Measurements from ENCODE around the gene TRIM46.

Gene TRIM46

GRCh38 chr1:155174324-155175280 lies 953 bp downstream of the TRIM46 start:
- no peak for DNase-seq

- no peak for DNase-seq
Measured at GRCh38 chr1:155175281-155175926, 1.8 kb downstream of the TRIM46 start.

- no peak for DNase-seq
Measured at GRCh38 chr1:155175927-155176371, 2.3 kb downstream of the TRIM46 start.

DNA sequence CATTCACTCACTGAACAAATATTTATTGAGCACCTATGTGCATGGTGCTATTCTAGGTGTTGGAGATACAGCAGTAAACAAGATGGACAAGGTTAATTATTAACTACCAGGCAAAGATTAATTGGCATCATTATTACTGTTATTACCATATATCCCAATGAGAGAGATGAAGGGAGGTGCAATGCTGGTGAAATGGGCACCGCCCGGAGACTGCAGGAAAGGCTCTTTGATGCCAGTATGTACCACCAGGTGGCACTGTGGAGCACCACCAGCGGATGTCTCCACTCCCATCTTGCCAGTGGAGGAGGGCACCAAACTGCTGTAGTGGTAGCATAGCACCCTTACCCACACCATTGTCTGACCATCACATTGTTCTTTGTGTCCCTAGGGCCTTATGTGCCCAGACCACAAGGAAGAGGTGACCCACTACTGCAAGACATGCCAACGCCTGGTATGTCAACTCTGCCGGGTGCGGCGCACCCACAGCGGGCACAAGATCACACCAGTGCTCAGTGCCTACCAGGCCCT lies 3.0 kb downstream of the TRIM46 start:
- DNase-seq: no peak

DNA sequence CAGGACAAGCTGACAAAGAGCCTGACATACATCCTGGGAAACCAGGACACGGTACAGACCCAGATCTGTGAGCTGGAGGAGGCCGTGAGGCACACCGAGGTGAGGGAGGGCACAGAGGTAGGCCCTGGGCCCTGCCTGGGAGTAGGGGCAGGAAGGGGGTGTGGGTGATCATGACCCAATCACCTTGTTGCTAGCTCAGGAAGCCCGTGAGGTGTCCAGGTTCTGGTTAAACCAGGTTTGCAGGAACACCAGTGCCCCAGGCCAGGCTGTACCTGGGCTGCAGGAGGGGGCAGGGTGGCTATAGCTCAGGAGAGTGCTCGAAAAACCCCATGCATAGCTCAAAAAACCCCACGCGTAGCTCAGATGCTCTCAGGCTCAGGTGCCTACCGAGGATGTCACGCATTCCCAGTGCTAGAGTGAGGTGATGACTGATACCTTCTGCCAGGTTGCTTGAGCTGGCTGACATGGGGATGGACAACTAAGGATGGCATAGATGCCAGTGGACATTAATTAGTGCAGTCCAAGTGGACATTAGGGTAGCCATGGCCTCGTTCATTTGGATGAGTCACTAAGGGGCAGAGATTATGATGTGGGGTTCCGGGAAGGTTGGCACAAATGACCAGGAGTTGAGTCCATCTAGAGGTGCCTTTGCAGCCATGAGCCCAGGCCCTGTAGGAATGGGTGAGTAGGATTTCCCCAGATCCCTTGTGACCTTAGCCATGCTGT lies 3.7 kb downstream of the TRIM46 start:
- DNase-seq: no peak

DNA sequence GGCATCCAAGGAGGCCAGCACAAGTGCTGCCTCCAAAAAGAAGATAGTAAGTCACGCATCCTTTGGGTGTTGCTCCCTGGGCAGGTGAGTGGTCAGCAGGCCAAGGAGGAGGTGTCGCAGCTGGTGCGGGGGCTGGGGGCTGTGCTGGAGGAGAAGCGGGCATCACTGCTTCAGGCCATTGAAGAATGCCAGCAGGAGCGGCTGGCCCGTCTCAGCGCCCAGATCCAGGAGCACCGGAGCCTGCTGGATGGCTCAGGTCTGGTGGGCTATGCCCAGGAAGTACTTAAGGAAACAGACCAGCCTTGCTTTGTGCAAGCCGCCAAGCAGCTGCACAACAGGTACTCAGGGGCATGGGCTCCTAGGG lies 4.3 kb downstream of the TRIM46 start:
- DNase-seq: no peak

DNA sequence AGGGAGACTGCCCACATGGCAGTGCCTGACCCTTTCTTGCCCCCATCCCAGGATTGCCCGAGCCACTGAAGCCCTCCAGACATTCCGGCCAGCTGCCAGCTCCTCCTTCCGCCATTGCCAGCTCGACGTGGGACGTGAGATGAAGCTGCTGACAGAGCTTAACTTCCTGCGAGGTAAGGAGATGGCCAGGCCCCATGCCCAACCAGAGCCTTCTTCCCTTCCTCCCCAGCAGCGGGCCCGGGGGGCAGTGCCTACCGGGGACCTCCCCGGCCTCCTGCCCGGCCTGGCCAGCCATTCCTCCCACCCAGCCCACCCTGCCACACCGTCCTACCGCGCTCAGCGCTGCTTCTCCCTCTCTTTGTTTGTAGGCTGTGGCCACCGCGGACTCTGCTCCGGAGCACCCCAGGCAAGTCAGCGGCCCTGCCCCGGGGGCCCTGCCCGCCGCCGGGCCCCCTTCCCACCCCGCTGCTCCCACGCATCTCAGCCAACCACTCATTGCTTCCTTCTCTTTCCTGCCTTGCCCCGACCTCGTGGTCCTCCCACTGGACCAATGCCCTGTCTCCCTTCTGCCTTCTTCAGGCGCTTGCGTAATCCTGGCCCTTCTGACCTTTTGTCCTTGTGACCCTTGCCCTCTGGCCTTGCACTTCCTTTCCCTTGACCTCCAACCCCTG lies 4.9 kb downstream of the TRIM46 start:
- DNase-seq: no peak

DNA sequence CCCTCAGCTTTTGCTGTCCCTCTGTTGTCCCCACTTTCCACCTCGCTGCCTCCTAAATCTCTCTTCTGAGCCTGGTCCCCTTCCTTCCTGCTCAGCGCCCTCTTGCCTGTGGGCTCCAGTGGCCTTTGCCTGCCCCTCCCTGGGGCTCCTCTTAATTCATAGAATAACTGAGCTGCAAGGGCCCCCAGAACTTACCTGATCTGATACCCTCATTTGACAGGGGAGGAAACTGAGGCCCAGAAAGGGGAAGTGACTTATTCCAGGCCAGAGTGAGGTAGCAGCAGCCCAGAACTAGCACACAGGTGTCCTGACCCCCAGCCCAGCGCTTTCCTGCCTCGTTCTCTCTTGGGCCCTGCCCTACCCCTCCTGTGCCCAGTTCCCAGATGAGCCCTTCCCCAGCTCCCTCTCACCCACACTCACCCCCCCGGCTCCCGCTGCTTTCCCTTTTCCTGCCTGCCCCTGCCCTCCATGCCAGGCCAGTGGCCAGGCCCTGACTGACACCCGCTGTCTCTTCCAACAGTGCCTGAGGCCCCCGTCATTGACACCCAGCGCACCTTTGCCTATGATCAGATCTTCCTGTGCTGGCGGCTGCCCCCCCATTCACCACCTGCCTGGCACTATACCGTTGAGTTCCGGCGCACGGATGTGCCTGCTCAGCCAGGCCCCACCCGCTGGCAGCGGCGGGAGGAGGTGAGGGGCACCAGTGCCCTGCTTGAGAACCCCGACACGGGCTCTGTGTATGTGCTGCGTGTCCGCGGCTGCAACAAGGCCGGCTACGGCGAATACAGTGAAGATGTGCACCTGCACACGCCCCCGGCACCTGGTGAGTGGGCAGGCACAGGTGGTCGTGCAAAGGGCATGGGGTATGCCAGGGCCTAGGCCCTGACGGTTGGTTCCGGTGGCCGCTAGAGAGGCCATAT lies 5.7 kb downstream of the TRIM46 start:
- DNase-seq: no peak

- DNase-seq: no peak
Measured at GRCh38 chr1:155181371-155182051, 7.9 kb downstream of the TRIM46 start.

DNA sequence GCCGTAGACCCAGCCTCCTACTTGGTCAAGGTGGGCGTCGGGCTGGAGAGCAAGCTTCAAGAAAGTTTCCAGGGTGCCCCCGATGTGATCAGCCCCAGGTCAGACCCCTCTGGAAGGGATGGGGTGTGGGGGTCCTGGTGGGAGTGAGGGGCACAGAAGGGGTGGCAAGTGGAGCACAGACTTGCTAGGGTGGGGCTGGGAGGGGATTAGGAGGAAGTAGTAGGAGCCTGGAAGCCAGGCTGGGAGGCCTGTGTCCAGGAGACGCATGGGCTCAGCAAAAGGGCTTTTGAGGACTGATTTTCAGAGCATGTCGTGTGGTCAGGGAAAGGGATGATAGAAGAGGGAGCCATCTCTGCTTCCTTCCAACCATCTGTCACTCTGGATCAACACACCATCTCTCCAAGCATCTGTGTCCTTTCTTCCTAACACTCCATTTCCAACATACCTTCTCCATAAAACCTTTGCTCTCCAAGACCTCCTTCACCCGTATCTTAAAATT lies 8.5 kb downstream of the TRIM46 start:
- DNase-seq: no peak

- DNase-seq: no peak
Measured at GRCh38 chr1:155183775-155184221, 10.1 kb downstream of the TRIM46 start.

GRCh38 chr1:155184351-155184811 lies 10.7 kb downstream of the TRIM46 start:
- DNase-seq: no peak

DNA sequence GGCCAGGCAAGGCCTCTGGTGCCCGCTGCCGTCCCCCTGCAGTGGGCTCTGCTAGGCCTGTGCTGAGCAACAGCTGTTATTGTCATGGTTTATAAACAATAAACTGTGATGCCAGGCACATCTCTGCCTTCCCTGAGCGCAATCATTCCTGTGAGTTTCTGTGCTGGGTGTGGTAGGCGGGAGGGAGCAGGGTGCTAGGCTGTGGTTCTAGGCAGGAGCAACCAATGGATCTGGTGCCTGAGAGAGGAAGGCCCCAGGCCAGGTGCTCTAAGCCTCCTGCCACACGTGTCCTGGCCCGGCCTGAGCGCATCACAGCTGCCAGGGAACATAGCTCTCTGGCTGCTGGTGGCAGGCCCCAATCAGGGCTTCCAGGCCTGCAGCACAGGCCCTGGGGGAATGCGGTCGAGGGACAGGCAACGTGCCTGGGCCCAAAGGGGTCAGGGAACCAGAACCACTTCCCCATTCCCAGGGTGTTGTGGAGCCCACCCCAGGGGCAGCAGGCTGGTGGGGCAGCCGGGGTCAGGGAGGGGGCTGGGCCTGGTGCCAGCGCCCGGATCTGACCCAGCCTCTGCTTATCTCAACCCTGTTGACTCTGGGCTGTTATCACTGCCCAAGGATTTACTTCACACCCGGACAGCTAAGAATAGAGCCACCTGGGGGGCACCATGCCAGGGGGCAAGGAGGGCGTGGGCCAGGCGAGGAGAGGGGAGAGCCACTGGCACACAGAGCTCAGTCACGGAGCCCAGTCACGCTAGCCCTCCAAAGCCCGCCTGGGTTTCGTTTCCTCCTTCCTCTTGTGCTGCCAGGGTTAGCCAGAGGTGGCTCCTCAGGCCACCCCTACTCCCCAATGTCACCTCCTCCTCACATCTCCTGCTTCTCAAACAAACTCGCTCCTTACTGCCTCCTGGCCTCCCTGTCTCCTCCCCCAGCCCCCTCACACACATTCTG lies 11.5 kb downstream of the TRIM46 start:
- no peak for DNase-seq

DNA sequence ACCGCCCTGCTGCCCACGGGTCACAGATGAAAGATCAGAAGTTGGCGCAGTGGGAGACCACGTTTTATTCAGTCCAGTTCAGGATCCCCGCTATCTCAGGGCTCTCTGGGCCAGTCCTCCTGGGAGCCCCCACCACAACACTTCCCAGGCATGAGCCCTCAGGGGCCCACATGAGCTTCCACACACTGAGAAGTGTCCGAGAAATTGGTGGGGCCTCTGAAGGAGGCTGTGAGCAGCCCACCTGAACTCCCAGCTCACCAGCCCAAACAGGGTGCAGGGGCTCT lies 12.1 kb downstream of the TRIM46 start:
- DNase-seq: no peak

DNA sequence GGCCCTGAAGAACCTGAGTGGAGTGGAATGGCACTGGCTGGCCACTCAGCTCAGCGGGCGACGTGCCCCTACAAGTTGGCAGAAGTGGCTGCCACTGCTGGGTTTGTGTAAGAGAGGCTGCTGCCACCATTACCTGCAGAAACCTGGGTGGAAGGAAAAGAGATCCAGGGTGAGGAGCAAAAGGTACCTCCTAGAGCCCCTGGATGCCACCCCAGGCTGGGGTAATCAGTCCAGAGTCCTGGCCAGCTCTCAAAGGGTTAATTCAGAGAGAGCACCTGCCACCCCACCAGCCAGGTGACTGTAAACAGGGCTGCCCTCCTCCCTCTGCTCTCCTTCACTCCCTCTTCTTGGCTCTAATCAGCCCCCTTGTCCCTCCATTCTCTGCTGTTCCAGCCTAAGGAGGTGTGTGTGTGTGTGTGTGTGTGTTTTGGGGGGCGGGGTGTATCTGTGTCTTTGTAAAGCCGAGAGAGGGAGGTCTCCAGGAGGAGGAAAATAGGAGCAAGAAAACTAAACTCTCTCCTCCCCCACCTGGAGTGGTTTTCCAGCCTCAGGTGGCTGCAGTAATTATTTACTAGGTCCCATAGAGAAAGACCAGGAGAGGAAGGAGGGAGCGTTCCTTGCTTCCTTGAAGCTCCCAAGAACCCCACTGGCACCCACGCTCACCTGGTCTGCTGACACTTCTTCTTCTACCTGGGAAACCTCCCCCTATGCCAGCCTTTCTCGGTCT lies 12.6 kb downstream of the TRIM46 start:
- DNase-seq: no peak

DNA sequence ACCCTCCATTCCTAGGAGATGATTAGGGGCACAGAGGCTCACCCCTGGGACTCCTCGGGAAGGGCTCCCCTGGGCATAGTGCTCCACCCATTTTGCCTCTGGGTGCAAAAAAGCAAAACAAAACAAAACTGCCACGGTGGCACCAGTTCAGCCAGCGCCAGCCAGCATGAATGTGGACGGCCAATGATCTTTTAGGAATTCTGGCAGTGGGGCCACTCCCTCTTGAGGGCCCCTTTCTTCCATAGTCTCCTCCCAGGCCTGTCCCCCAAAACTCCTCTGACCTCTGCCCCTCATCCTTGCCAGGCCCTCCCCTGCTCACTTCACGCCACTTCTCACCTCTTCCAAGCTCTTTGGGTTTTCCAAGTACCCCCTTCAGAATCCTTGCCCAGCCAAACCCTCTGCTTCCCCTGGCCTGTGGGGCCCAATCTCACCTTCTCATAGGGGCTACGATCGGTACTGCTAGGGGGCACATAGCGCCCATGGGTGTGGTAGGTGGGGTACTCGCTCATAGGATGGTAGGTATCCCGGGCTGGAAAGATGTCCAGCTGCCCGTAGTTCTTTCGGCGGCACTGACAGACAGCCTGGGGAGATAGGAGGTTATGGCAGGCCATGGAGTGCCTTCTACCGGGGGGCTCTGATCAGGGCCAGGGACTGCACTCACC lies 13.3 kb downstream of the TRIM46 start:
- DNase-seq: no peak

GRCh38 chr1:155187456-155187891 lies 13.8 kb downstream of the TRIM46 start:
- DNase-seq: no peak

- no peak for DNase-seq
Measured at GRCh38 chr1:155188268-155188667, 14.6 kb downstream of the TRIM46 start.

Measured in activated gamma-delta T cell (primary cell).